ENCODE data around the gene POLR3G.

POLR3G gene, protein sequence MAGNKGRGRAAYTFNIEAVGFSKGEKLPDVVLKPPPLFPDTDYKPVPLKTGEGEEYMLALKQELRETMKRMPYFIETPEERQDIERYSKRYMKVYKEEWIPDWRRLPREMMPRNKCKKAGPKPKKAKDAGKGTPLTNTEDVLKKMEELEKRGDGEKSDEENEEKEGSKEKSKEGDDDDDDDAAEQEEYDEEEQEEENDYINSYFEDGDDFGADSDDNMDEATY

DNA sequence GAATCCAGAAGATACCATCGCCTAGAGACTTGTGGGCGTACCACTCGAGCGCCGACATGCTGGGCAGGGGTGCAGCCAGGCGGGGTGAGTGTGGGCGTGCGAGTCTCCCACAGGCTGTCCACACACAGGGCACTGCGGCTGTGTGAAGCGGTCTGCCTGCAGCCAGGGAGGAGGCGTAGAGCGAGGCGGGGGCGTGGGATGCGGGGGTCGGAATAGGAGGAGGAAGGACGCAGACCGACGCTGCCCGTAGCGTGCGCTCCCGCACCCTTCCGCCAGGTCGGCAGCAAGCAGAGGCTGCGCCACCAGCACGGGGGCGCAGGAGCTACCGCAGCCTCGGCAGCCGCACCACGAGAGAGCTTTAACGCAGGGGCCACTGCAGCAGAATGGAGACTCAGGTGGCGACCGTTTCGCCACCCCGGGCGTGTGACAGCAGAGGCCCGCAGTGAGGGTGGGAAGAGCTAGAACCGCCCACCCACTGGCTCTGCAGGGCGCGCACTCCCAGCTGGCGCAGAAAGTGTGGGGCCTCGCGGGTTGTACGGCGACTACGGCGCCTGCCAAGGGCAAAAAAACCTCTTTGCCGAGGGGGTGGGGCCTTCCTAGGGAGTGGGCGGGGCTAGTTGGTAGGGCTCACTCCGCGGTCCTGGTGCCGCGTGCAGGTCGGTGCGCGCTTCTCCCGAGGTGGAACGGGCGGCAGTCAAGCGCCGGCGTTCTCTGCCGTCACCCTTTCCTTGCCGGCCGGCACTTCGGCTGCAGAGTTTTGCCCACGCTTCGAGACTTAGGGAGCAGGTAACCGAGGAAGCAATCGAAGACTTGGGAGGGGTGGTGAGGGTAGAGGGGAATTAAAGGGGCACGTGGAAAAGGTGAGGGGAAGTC, at the start of gene POLR3G, which contains the start of gene MBLAC2:
TSS of gene POLR3G (plus strand) at position 630 of the 873 bp plus-strand sequence. CDS start 10,704 bp downstream, outside the sequence.
TSS of gene MBLAC2 (minus strand) at position 537 of the 873 bp plus-strand sequence. CDS start at position 58, 479 bp downstream.
- Histone ChIP-seq H3K9me3 (ENCODE audit: control insufficient read depth in 2 of 2, low read length in 2 of 2) (no peaks in the 10 kb centered on the region), H3K4me3 (ENCODE audit: low read length in 2 of 2) (peak within 1 kb of the TSS; percentile 79 to 96), H3K27ac (ENCODE audit: low read length) (peak within 1 kb of the TSS; percentile 37), H3K27me3 (ENCODE audit: control insufficient read depth in 1 of 2, insufficient read depth in 2 of 2, low read length in 2 of 2) (no peaks in the 10 kb centered on the region), H3K36me3 (ENCODE audit: control insufficient read depth in 2 of 2, insufficient read depth in 2 of 2, low read length in 2 of 2) (no peaks in the 10 kb centered on the region), H3K4me1 (ENCODE audit: control insufficient read depth, insufficient read depth, low read length) (peaks cover 19% of the 10 kb centered on the region), H3K9ac (ENCODE audit: low read length in 2 of 2) (peak within 1 kb of the TSS; percentile 58 to 71)

DNA sequence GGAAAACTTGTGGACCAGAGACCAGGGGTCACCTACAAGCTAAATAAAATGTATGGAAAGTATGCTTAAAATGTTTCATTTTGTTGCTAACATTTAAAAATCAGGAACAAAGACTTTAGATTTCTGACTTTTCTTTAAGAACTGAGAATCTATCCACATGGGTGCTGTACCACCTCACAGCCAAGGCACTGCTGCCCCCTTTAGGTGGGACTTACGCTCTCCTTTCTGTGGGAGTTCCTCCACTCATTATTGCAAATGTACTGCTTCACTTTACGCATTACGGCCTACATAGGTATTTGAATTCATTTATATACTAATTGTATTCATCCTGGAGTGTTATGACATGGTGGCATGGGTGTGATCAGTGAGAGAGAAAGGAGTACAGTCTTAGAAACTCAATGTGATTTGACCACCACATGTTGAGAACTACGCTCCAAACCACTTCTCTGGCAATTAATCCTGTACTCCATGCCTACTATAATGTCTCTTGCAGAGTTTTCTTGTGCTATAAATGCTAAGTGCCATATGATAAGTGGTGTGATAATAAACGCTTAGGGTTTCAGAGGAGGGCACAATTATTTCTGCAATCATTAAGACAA, 40.4 kb upstream of the POLR3G start:
- H3K36me3 ChIP-seq (ENCODE audit: control insufficient read depth in 2 of 2, insufficient read depth in 2 of 2, low read length in 2 of 2), result no peaks in the 10 kb centered on the region
- H3K27me3 ChIP-seq (ENCODE audit: control insufficient read depth in 1 of 2, insufficient read depth in 2 of 2, low read length in 2 of 2), result no peaks in the 10 kb centered on the region
- H3K4me1 ChIP-seq (ENCODE audit: control insufficient read depth, insufficient read depth, low read length), result no peaks in the 10 kb centered on the region
- no peaks in the 10 kb centered on the region for H3K9me3 ChIP-seq (ENCODE audit: control insufficient read depth in 2 of 2, low read length in 2 of 2)
- no peak overlapping the region for H3K27ac ChIP-seq (ENCODE audit: low read length)
- no peak overlapping the region for H3K9ac ChIP-seq (ENCODE audit: low read length in 2 of 2)
- no peak overlapping the region for H3K4me3 ChIP-seq (ENCODE audit: low read length in 2 of 2)

DNA sequence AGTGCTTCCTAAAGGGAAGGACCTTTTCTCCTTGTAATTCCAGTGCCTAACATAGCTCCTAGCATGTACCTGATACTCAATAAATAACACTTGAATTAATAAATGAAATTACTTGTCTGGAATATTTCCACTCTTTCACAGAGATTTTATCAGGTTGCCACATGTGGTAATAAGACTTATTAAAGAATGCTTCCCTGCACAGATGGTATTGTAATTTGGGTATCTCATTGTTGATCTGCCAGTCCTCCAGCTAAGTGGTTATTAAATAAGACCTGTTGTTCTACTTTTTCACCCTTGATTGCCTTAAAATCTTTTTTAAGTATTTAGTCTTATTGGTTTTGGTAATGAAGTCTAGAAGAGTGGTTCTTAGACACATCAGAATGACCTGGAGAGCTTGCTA, 37.0 kb upstream of the POLR3G start:
- no peaks in the 10 kb centered on the region for H3K9me3 ChIP-seq (ENCODE audit: control insufficient read depth in 2 of 2, low read length in 2 of 2)
- H3K4me3 ChIP-seq (ENCODE audit: low read length in 2 of 2), result no peak overlapping the region
- no peak overlapping the region for H3K27ac ChIP-seq (ENCODE audit: low read length)
- no peaks in the 10 kb centered on the region for H3K4me1 ChIP-seq (ENCODE audit: control insufficient read depth, insufficient read depth, low read length)
- no peaks in the 10 kb centered on the region for H3K27me3 ChIP-seq (ENCODE audit: control insufficient read depth in 1 of 2, insufficient read depth in 2 of 2, low read length in 2 of 2)
- no peak overlapping the region for H3K9ac ChIP-seq (ENCODE audit: low read length in 2 of 2)
- H3K36me3 ChIP-seq (ENCODE audit: control insufficient read depth in 2 of 2, insufficient read depth in 2 of 2, low read length in 2 of 2), result no peaks in the 10 kb centered on the region

- Histone ChIP-seq H3K9me3 (ENCODE audit: control insufficient read depth in 2 of 2, low read length in 2 of 2) (no peaks in the 10 kb centered on the region), H3K4me1 (ENCODE audit: control insufficient read depth, insufficient read depth, low read length) (no peaks in the 10 kb centered on the region), H3K27ac (ENCODE audit: low read length) (no peak overlapping the region)
Observed at GRCh38 chr5:90438100-90438499, 36.6 kb upstream of the POLR3G start.

DNA sequence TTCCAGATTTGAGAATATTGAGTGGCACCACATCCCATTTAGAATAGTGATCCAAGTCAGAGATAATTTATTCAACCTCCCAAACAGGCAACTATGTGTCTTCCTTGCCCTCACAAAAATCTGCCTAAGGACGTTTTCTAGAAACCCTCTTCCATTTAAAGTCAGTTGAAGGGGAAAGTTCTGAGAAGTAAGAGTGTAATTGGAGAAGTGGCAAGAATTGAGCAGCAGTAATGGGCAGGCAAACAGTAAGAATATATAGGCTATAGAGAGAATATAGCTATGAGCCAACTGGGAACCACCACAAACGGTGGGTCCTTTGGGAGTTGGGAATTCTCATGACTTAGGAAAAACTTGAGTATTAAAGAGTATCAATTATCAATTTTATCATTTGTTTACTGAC, 34.0 kb upstream of the POLR3G start:
- Histone ChIP-seq H3K27ac (ENCODE audit: low read length) (no peak overlapping the region), H3K27me3 (ENCODE audit: control insufficient read depth in 1 of 2, insufficient read depth in 2 of 2, low read length in 2 of 2) (no peaks in the 10 kb centered on the region), H3K4me3 (ENCODE audit: low read length in 2 of 2) (no peak overlapping the region), H3K9ac (ENCODE audit: low read length in 2 of 2) (no peak overlapping the region), H3K9me3 (ENCODE audit: control insufficient read depth in 2 of 2, low read length in 2 of 2) (no peaks in the 10 kb centered on the region), H3K36me3 (ENCODE audit: control insufficient read depth in 2 of 2, insufficient read depth in 2 of 2, low read length in 2 of 2) (no peaks in the 10 kb centered on the region), H3K4me1 (ENCODE audit: control insufficient read depth, insufficient read depth, low read length) (no peaks in the 10 kb centered on the region)

More at GRCh38 chr5:90438100-90438499, 36.6 kb upstream of the POLR3G start:
- no peak overlapping the region for H3K4me3 ChIP-seq (ENCODE audit: low read length in 2 of 2)
- no peaks in the 10 kb centered on the region for H3K27me3 ChIP-seq (ENCODE audit: control insufficient read depth in 1 of 2, insufficient read depth in 2 of 2, low read length in 2 of 2)
- H3K36me3 ChIP-seq (ENCODE audit: control insufficient read depth in 2 of 2, insufficient read depth in 2 of 2, low read length in 2 of 2), result no peaks in the 10 kb centered on the region
- no peak overlapping the region for H3K9ac ChIP-seq (ENCODE audit: low read length in 2 of 2)

DNA sequence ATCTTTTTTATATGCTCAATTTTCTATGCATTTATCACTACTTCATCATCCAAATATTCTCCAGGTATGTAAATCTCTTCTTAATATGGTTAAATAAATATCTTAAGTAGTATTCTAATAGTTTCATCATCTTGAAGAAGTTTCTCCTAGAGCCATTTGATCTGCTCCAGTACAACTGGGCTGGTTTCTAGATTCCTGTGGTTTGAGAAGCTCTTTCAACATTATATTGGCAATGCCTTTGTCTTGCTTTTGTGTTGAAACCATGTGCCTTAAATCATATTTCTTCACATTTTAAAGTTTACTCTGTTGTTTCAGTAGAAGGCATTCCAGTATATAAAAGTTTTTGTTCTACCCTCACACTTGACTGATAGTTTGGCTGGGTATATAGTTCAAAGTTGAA, 27.7 kb upstream of the POLR3G start:
- Histone ChIP-seq H3K4me3 (ENCODE audit: low read length in 2 of 2) (no peak overlapping the region), H3K4me1 (ENCODE audit: control insufficient read depth, insufficient read depth, low read length) (no peaks in the 10 kb centered on the region), H3K9ac (ENCODE audit: low read length in 2 of 2) (no peak overlapping the region), H3K27me3 (ENCODE audit: control insufficient read depth in 1 of 2, insufficient read depth in 2 of 2, low read length in 2 of 2) (no peaks in the 10 kb centered on the region), H3K36me3 (ENCODE audit: control insufficient read depth in 2 of 2, insufficient read depth in 2 of 2, low read length in 2 of 2) (no peaks in the 10 kb centered on the region), H3K9me3 (ENCODE audit: control insufficient read depth in 2 of 2, low read length in 2 of 2) (no peaks in the 10 kb centered on the region), H3K27ac (ENCODE audit: low read length) (no peak overlapping the region)

DNA sequence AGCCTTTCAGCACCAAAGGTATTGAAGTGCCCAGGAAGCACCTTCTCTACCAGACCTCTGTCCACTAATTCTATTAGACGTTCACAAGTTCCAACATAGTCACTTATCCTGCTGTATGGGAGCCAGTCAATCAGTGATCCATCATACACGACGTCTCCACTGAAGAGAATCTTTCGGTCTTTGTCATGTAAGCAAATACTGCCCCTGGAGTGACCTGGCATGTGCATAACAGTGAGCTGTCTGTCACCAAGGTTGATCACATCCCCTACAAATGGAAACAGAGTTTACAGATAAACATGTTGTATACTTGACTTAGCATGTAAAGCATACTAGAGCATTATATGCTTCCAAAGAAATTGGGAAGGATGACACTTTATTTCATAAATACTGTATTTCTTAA, 13.4 kb upstream of the POLR3G start:
- Histone ChIP-seq H3K27ac (ENCODE audit: low read length) (no peak overlapping the region), H3K36me3 (ENCODE audit: control insufficient read depth in 2 of 2, insufficient read depth in 2 of 2, low read length in 2 of 2) (no peaks in the 10 kb centered on the region), H3K4me3 (ENCODE audit: low read length in 2 of 2) (no peak overlapping the region), H3K27me3 (ENCODE audit: control insufficient read depth in 1 of 2, insufficient read depth in 2 of 2, low read length in 2 of 2) (no peaks in the 10 kb centered on the region), H3K9me3 (ENCODE audit: control insufficient read depth in 2 of 2, low read length in 2 of 2) (no peaks in the 10 kb centered on the region), H3K4me1 (ENCODE audit: control insufficient read depth, insufficient read depth, low read length) (no peaks in the 10 kb centered on the region), H3K9ac (ENCODE audit: low read length in 2 of 2) (no peak overlapping the region)

DNA sequence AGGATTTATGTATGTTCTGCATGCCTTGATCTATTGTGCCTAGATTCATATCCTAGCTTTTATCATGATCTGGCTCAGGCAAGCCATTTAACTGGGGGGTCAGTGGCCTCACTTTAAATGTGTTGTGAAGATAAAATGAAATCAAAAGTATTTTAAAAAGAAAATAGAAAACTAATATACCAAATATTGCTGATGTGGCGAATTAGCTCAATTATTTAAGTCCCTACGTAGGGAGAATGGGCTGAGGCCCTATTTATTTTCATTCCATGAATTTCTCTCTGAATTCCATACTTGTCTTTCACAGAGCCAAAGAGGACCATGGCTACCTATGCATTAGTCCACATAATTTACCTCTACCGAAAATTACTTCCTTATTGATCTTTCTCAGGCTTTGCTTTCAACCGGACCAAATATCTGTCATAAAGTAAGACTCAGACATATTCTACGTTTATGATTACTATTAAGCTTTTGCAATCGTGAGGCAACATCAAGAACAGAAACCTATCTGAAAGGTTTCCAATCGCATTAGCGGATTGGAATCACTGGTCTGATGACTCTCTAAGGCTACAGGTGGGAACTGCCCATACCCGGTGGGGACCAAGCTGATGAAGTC, 1.8 kb upstream of the POLR3G start:
- Histone ChIP-seq H3K4me3 (ENCODE audit: low read length in 2 of 2) (peak overlapping the region; percentile 79 to 96), H3K27ac (ENCODE audit: low read length) (no peak overlapping the region), H3K9ac (ENCODE audit: low read length in 2 of 2) (peak overlapping the region; percentile 58 to 71), H3K27me3 (ENCODE audit: control insufficient read depth in 1 of 2, insufficient read depth in 2 of 2, low read length in 2 of 2) (no peaks in the 10 kb centered on the region), H3K36me3 (ENCODE audit: control insufficient read depth in 2 of 2, insufficient read depth in 2 of 2, low read length in 2 of 2) (no peaks in the 10 kb centered on the region), H3K4me1 (ENCODE audit: control insufficient read depth, insufficient read depth, low read length) (peaks cover 19% of the 10 kb centered on the region), H3K9me3 (ENCODE audit: control insufficient read depth in 2 of 2, low read length in 2 of 2) (no peaks in the 10 kb centered on the region)

- Histone ChIP-seq H3K27ac (ENCODE audit: low read length) (peak overlapping the region; percentile 37), H3K9ac (ENCODE audit: low read length in 2 of 2) (peak overlapping the region; percentile 58 to 71), H3K4me3 (ENCODE audit: low read length in 2 of 2) (peak overlapping the region; percentile 79 to 96), H3K36me3 (ENCODE audit: control insufficient read depth in 2 of 2, insufficient read depth in 2 of 2, low read length in 2 of 2) (no peaks in the 10 kb centered on the region), H3K4me1 (ENCODE audit: control insufficient read depth, insufficient read depth, low read length) (peaks cover 19% of the 10 kb centered on the region), H3K9me3 (ENCODE audit: control insufficient read depth in 2 of 2, low read length in 2 of 2) (no peaks in the 10 kb centered on the region), H3K27me3 (ENCODE audit: control insufficient read depth in 1 of 2, insufficient read depth in 2 of 2, low read length in 2 of 2) (no peaks in the 10 kb centered on the region)
Observed at GRCh38 chr5:90473396-90474234, 1.0 kb upstream of the POLR3G start.

All from stomach smooth muscle (tissue), 2 donors.